NOMO-1 treated with DMSO at 0.1 percent for 48 hours (cell line): ENCODE results near the gene CHST3.
A peak's percentile ranks its signal among the peaks of the same experiment; 100 is the strongest.
"Not testable (repeated sequence)": the region's sequence is repeated elsewhere in the genome, so short reads cannot be mapped to it uniquely, and the experiment has no call there.

ENCODE experiments used
- DNase-seq: peaks from one replicate; lab custom pipeline; 2025; ENCODE audit not compliant: unreplicated experiment; lab: John Stamatoyannopoulos, UW

The CHST3 gene, protein sequence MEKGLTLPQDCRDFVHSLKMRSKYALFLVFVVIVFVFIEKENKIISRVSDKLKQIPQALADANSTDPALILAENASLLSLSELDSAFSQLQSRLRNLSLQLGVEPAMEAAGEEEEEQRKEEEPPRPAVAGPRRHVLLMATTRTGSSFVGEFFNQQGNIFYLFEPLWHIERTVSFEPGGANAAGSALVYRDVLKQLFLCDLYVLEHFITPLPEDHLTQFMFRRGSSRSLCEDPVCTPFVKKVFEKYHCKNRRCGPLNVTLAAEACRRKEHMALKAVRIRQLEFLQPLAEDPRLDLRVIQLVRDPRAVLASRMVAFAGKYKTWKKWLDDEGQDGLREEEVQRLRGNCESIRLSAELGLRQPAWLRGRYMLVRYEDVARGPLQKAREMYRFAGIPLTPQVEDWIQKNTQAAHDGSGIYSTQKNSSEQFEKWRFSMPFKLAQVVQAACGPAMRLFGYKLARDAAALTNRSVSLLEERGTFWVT

DNA sequence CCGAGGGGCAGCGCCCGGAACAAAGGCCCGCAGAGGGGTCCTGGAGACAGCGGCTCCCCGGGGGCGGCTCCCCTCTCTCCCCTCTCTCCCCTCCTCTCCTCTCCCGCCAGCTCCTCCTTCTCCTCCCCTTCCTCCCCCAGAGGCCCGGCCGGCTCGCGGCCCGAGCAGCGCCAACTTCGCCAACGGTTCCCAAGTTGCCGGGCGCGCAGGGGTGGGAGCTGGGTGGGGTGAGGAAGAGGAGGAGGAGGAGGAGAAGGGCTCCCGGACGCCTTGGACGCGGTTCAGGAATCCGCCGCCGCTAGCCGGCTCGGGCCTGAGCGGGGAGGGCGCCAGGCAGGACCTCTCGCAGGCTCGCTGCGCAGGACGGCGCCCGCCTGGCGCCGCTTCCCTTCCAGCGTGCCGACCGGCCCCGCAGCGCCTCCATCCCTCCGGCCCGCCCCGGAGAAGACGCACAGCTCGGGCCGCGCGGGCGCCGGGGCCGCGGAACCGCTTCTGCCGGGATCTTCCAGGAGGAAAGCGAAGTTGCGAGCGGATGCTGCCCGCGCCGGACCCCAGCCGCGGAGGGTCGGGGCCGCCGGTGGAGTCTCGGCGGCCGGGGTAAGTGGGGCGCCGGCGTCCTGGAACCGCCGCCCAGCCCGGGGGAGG lies at the start of gene CHST3:
CHST3 (plus strand) TSS at position 298 of the 645 bp plus-strand sequence. CDS start 41,448 bp downstream, outside the sequence.
- no peak for DNase-seq

DNA sequence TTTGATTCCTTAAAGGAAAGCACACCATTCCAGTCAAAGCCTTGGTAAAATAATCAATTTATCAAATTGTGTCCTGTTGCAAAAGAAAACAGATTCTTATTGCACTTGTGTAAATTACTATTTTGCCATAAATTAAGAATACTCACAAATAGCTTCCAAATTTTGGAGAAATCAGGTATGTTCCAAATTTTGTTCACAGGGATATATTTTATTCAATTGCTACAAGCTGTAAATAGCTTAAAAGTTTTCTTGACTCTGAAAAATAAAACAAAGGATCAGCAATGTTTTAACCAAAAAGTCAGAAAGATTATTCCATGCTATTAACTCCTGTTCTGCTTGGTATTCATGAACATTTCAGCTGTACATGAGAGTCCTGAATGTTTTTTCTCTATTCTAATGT lies 47.4 kb upstream of the CHST3 start:
- no peak for DNase-seq

DNA sequence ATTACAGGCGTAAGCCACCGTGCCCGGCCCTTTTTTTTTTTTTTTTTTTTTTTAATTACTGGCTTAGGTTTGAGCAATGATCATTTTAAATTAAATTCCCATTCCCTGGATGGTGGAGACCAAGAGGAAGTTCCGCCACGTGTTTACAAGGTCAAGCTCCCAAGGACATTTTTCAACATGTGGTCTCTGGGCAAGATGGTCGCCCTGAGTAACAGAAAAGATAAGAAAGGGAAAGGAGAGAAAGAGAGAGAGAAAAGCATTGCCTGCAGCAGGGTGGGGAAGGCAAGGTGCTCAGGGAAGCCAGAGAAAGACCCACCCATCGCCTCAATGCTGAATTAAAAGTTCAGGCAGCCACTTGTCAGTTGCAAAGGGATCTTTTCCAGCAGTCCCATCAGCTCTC lies 45.2 kb upstream of the CHST3 start:
- DNase-seq = no peak

DNA sequence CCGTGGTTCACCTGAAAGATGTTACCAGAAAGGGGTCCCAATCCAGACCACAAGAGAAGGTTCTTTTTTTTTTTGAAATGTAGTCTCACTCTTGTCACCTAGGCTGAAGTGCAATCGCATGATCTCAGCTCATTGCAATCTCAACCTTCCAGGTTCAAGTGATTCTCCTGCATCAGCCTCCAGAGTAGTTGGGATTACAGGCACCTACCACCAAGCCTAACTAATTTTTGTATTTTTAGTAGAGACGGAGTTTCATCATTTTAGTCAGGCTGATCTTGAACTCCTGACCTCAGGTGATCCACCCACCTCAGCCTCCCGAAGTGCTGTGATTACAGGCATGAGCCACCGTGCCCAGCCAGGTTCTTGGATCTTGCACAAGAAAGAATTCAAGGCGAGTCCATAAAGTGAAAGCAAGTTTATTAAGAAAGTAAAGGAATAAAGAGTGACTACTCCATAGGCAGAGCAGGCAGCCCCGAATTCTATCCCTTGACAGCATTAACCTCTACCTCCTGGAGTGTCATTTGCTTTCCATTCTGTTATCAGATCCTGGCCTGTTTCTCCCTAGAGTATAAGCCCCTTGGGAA lies 44.1 kb upstream of the CHST3 start:
- DNase-seq = not testable (repeated sequence)

DNA sequence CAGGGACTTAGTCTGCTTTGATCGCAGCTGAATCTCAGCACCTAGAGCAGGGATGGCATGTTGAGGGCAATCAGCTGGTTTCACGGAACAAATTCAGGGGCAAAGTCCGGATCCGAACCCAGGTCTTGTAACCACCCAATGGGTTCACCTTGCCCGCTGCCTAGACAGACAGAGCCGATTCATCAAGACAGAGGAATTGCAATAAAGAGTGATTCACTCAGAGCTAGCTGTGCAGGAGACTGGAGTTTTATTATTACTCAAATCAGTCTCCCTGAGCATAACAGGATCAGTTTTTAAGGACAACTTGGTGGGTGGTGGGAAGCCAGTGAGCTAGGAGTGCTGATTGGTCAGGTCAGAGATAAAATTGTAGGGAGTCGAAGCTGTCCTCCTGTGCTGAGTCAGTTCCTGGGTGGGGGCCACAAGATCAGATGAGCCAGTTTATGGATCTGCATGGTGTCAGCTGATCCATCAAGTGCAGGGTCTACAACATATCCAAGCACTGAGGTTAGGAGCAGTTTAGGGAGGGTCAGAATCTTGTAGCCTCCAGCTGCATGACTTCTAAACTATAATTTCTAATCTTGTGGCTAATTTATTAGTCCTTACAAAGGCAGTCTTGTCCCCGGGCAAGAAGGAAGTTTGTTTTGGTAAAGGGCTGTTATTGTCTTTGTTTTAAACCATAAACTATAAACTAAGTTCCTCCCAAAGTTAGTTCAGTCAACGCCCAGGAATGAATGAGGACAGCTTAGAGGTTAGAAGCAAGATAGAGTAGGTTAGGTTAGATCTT lies 43.5 kb upstream of the CHST3 start:
- DNase-seq = no peak

- no peak for DNase-seq
These were observed 42.7 kb upstream of the CHST3 start for GRCh38 chr10:71921324-71922027.

GRCh38 chr10:71923138-71923692 lies 41.0 kb upstream of the CHST3 start:
- DNase-seq = no peak

DNA sequence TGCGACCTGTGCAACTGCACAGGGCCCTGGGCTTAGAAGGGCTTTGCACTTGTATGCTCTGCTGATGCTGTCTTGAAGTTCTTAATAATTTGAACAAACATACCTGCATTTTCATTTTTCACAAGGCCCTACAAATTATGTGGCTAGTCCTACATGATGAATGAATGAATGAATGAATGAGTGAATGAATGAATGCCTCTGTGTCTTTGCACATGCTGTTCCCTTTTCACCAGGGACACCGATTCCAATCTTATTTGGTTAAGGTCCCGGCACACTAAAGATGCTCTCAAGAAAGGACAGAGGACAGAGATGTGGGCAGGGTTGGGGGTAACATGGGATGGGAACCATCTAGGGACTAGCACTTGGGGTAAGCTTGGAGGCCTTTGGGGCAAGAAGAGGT lies 39.4 kb upstream of the CHST3 start:
- no peak for DNase-seq

DNA sequence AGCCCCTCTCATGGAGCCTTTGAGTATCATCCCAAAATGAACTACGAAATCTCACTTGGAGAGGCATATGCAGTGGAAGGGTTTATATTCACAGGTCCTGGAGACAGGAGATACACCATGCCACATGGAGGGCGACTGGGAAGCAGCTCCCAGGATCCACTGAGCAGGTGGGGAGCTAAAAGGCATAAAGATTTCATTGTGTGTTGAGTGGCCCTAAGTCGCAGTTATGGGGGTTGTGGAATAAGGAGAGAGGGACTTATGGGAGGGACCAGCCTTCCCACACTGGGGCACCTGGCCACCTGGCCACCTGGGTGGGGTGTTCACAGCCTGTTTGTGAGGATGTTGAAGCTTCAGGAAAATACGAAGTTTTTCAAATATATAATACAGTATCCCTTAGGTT lies 37.0 kb upstream of the CHST3 start:
- no peak for DNase-seq

GRCh38 chr10:71927776-71928592 lies 36.2 kb upstream of the CHST3 start:
- DNase-seq = no peak

GRCh38 chr10:71931295-71931694 lies 32.9 kb upstream of the CHST3 start:
- DNase-seq = no peak

DNA sequence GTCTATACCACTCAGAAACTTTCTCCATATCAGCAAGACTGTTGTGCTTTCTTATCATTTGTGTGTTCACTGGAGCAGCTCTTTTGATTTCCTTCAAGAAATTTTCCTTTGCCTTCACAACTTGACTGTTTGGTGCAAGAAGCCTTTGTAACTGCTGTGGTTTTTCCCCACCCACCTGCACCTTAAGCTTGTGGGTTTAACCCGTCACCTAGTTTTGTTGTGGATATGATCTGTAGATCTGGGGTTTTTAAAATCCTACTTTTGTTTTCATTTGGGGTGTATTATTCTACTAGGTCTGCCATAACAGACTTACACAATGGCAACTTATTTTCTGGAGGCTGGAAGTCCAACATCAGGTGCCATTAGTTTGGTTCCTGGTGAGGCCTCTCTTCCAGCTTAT lies 30.5 kb upstream of the CHST3 start:
- DNase-seq = no peak

- DNase-seq = no peak
These were observed 26.0 kb upstream of the CHST3 start for GRCh38 chr10:71938211-71938610.

DNA sequence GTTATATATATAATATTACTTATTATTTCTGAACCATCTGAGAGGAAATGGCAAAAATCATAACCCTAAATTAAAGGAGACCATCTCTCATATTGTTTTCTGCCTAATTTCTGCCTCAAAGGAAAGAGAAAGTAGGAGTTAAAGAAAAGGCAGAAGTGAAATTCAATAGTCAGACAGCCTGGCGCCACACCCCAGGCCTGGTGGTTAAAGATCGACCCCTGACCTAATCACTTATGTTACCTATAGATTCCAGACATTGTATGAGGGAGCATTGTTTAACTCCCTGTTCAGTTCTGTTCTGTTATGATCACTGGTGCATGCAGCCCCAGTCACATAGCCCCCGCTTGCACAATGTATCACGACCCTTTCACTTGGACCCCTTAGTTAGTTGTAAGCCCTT lies 24.9 kb upstream of the CHST3 start:
- DNase-seq = peak; percentile 37

DNA sequence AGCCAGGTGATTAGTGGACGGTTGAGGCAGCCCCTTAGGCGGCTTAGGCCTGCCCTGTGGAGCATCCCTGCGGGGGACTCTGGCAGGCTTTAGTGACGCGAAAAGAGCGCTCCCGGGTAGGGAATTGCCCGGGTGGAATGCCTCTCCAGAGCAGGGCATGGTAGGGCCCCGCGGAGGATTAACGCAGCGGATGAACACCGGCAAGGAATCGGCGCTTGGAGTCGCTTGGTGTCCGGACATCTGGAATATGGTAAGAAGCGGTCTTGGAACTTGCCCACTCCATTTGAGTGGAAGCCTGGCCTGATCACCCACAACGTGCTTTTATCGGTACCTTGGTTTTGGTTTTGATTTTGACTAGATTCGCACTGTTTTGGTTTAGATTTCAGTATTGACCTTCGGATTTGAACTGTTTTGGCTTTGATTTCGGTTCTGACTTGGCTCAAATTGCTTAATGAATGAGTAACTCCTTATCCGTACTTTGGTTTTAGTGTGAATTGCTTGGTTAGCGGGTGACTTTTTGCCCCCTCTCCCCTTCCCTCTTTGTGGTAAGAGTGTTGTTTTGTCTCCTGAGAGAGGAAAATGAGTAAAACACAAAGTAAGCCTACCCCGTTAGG lies 24.2 kb upstream of the CHST3 start:
- DNase-seq = no peak

- DNase-seq = no peak
These were observed 23.4 kb upstream of the CHST3 start for GRCh38 chr10:71940752-71941151.

- no peak for DNase-seq
These were observed 22.9 kb upstream of the CHST3 start for GRCh38 chr10:71941318-71941717.

DNA sequence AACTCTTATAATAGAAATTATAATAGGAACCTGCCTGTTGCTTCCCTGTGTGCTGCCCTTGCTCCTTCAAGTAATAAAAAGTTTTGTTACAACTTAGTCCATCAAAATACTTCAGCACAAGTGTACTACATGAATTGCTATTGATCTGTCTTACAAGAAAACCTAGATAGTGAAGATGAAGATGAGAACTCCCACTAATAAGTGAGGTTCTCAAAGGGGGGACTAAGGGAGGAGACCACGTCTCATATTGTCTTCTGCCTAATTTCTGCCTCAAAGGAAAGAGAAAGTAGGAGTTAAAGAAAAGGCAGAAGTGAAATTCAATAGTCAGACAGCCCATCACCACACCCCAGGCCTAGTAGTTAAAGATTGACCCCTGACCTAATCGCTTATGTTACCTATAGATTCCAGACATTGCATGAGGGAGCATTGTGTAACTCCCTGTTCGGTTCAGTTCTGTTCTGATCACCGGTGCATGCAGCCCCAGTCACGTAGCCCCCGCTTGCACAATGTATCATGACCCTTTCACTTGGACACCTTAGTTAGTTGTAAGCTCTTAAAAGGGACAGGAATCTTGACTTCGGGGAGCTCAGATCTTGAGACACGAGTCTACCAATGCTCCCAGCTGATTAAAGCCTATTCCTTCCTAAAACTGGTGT lies 18.2 kb upstream of the CHST3 start:
- DNase-seq = no peak

DNA sequence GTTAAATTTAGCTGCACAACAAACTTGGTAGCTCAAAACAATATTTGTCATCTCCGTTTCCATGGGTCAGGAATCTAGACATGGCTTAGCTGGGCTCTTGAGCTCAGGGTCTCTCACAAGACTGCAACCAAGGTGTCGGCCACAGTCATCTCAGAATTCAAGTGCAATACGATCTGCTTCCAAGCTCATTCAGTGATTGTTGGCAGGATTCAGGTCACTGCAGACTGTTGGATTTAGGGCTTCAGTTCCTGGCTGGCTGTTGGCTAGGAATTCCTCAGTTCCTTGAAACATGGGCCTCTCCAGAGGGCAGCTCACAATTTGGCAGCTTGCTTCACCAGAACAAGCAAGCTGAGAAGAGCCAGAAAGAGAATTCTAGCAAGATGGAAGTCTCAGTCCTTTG lies 17.5 kb upstream of the CHST3 start:
- DNase-seq = no peak
